Measurements from ENCODE around the gene SASH1. TPM values are rescaled to one million over a fixed set of nuclear protein-coding genes. Genes with fewer than 3 reads are reported as not detected.

The SASH1 gene
- total RNA-seq, 1 donor from 2014 or later, result 35.8 TPM

- DNase-seq, result no peak
- no peak for ATAC-seq (ENCODE audit: poor library complexity)
- intact Hi-C loops (cut with DNase I), result no loop called here
These were observed 200.9 kb downstream of the SASH1 start for GRCh38 chr6:148543540-148543939.

- ATAC-seq (ENCODE audit: poor library complexity) (no peak), DNase-seq (no peak)
- intact Hi-C loops (cut with DNase I), result no loop called here
These were observed 201.8 kb downstream of the SASH1 start for GRCh38 chr6:148544421-148544820.

- ATAC-seq (ENCODE audit: poor library complexity) (no peak), DNase-seq (no peak)
- intact Hi-C loops (cut with DNase I), result no loop called here
These were observed 203.3 kb downstream of the SASH1 start for GRCh38 chr6:148545901-148546300.

- no peak for ATAC-seq (ENCODE audit: poor library complexity)
- intact Hi-C loops (cut with DNase I), result no loop called here
- DNase-seq, result no peak
These were observed 204.5 kb downstream of the SASH1 start for GRCh38 chr6:148547110-148547509.

- intact Hi-C loops (cut with DNase I), result no loop called here
- peak; percentile 71 for DNase-seq
- ATAC-seq (ENCODE audit: poor library complexity), result peak; percentile 62
These were observed 205.6 kb downstream of the SASH1 start for GRCh38 chr6:148548065-148548748.

GRCh38 chr6:148548749-148549140 lies 206.1 kb downstream of the SASH1 start:
- no peak for DNase-seq
- intact Hi-C loops (cut with DNase I), result no loop called here
- no peak for ATAC-seq (ENCODE audit: poor library complexity)

GRCh38 chr6:148550569-148550968 lies 207.9 kb downstream of the SASH1 start:
- intact Hi-C loops (cut with DNase I), result no loop called here
- ATAC-seq (ENCODE audit: poor library complexity) (peak; percentile 30), DNase-seq (no peak)

- DNase-seq (no peak), ATAC-seq (ENCODE audit: poor library complexity) (peak; percentile 20)
- intact Hi-C loops (cut with DNase I), result no loop called here
These were observed 208.6 kb downstream of the SASH1 start for GRCh38 chr6:148551226-148551625.

GRCh38 chr6:148556410-148556809 lies 213.8 kb downstream of the SASH1 start:
- intact Hi-C loops (cut with DNase I), result no loop called here
- DNase-seq (no peak), ATAC-seq (ENCODE audit: poor library complexity) (no peak)

GRCh38 chr6:148557796-148558321 lies 215.2 kb downstream of the SASH1 start:
- ATAC-seq (ENCODE audit: poor library complexity) (no peak), DNase-seq (no peak)
- intact Hi-C loops (cut with DNase I), result no loop called here

GRCh38 chr6:148559848-148560433 lies 217.3 kb downstream of the SASH1 start:
- intact Hi-C loops (cut with DNase I), result no loop called here
- ATAC-seq (ENCODE audit: poor library complexity), result peak; percentile 94
- DNase-seq, result peak; percentile 84

GRCh38 chr6:148561629-148562028 lies 219.0 kb downstream of the SASH1 start:
- no peak for ATAC-seq (ENCODE audit: poor library complexity)
- intact Hi-C loops (cut with DNase I), result no loop called here
- no peak for DNase-seq

- DNase-seq (no peak), ATAC-seq (ENCODE audit: poor library complexity) (no peak)
- intact Hi-C loops (cut with DNase I), result no loop called here
These were observed 220.4 kb downstream of the SASH1 start for GRCh38 chr6:148563066-148563465.

- ATAC-seq (ENCODE audit: poor library complexity) (no peak), DNase-seq (no peak)
- intact Hi-C loops (cut with DNase I), result no loop called here
These were observed 221.9 kb downstream of the SASH1 start for GRCh38 chr6:148564494-148565035.

GRCh38 chr6:148565321-148565926 lies 222.8 kb downstream of the SASH1 start:
- ATAC-seq (ENCODE audit: poor library complexity) (peak; percentile 57), DNase-seq (no peak)
- intact Hi-C loops (cut with DNase I), result no loop called here

GRCh38 chr6:148565930-148566663 lies 223.5 kb downstream of the SASH1 start:
- ATAC-seq (ENCODE audit: poor library complexity) (peak; percentile 47), DNase-seq (no peak)

GRCh38 chr6:148566664-148567350 lies 224.2 kb downstream of the SASH1 start:
- intact Hi-C loops (cut with DNase I), result no loop called here
- DNase-seq (no peak), ATAC-seq (ENCODE audit: poor library complexity) (no peak)

More at GRCh38 chr6:148565930-148566663, 223.5 kb downstream of the SASH1 start:
- intact Hi-C loops (cut with DNase I), result no loop called here

GRCh38 chr6:148570456-148570855 lies 227.8 kb downstream of the SASH1 start:
- intact Hi-C loops (cut with DNase I), result no loop called here
- no peak for ATAC-seq (ENCODE audit: poor library complexity)
- DNase-seq, result no peak

Measured in Right ventricle myocardium superior (tissue), 1 donor.